Measurements from ENCODE around the gene OLFML2A. TPM values are rescaled to one million over a fixed set of nuclear protein-coding genes. Genes with fewer than 3 reads are reported as not detected.
A peak's percentile ranks its signal among the peaks of the same experiment; 100 is the strongest.

The OLFML2A gene
- total and polyA plus RNA-seq, 2 of the 13 experiments (the other 11 are each of a cell fraction or from before 2014, with no cell fraction given) = 0.01 to 0.02 TPM

DNA sequence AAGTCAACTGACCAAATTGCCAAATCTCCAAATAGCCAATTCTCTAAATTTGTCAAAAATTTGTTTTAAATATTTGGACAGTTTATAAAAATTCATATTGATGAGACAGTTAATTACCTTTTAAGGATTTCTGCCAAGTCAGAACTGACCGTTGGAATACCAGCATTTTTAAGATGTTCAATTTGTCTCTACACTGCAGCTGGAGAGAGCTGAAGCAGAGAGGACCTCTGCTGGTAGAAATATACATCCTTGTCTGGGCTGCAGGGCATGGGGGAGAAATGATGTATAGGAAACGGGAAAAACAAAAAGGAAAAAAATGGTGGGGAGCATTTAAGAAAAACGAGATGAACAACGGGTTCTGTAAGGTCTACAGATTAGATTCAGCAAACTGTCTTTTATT lies 22.6 kb upstream of the OLFML2A start:
- Histone ChIP-seq H3K36me3 (replicated peaks in 1 of 2; ENCODE audit: control insufficient read depth in 1 of 2, insufficient read depth in 2 of 2, low read length in 2 of 2) (no peaks in the 10 kb centered on the region), H3K27ac (ENCODE audit: extremely low read length, insufficient read depth, low read length) (no peak overlapping the region), H3K9ac (ENCODE audit: insufficient read depth, low read depth, low read length) (no peak overlapping the region), H3K4me3 (replicated peaks in 1 of 3; ENCODE audit: insufficient read depth in 1 of 3, low read depth in 2 of 3, low read length in 3 of 3) (no peak overlapping the region), H3K9me3 (ENCODE audit: low read length) (no peaks in the 10 kb centered on the region), H3K4me1 (ENCODE audit: insufficient read depth, low read length) (peaks cover 76% of the 10 kb centered on the region), H3K27me3 (ENCODE audit: control insufficient read depth in 1 of 2, insufficient read depth in 2 of 2, low read length in 2 of 2) (no peaks in the 10 kb centered on the region; a peak in 1 of 5 replicates), H3K79me2 (ENCODE audit: insufficient read depth, low read length) (peaks cover 89% of the 10 kb centered on the region), H3K4me2 (ENCODE audit: low read depth, low read length) (no peak overlapping the region), H4K20me1 (ENCODE audit: insufficient read depth, low read length) (peaks cover 10% of the 10 kb centered on the region; the same call in 1 of the 2 replicates), H2AFZ (ENCODE audit: low read length) (no peak overlapping the region)
- peak; percentile 74 for ATAC-seq
- ChIA-PET CTCF (ENCODE audit: low intra/inter-chr PET ratio, low total read pairs) (interaction anchor here (1.4 to 4.5 kb wide), 2 partner anchors 42 to 137 kb away, joined by 4 to 36 read pairs; no protein-coding TSS in a partner anchor), POLR2A (no interaction called here)
- in situ Hi-C loops (cut with HindIII; ENCODE audit: extremely low pct_ligation_motif_present, low pct_unique_long_range_greater_than_20kb) = no loop called here
- 39% methylated on average over 4 of the region's 4 CpGs for WGBS (ENCODE audit: low lambda C conversion rate)
- intact Hi-C loops (cut with micrococcal nuclease; ENCODE audit: unreplicated experiment) = loop anchor here (2.0 kb wide), 2 partner anchors 41 to 137 kb away; no protein-coding TSS in a partner anchor
- no peak for DNase-seq (ENCODE audit: low spot score)
- peak; percentile 48 for FAIRE-seq
- TF ChIP-seq STAG1 (CRISPR knock-in tag; IDR thresholded peaks at IDR 0.05) (peak; percentile 63), REXO4 (CRISPR knock-in tag; IDR thresholded peaks at IDR 0.05; ENCODE audit: borderline replicate concordance) (no peak), SRSF4 (IDR thresholded peaks at IDR 0.05; ENCODE audit: low read depth, low read length, poor library complexity, severe bottlenecking) (no peak), ZFP90 (CRISPR knock-in tag; IDR thresholded peaks at IDR 0.05; ENCODE audit: borderline replicate concordance) (no peak), ZNF570 (CRISPR knock-in tag; IDR thresholded peaks at IDR 0.05; ENCODE audit: borderline replicate concordance) (no peak), FOXP1 (IDR thresholded peaks at IDR 0.05) (no peak), FOXP1 (CRISPR knock-in tag; IDR thresholded peaks at IDR 0.05) (no peak)
- TF ChIP-seq, protein P1, sequence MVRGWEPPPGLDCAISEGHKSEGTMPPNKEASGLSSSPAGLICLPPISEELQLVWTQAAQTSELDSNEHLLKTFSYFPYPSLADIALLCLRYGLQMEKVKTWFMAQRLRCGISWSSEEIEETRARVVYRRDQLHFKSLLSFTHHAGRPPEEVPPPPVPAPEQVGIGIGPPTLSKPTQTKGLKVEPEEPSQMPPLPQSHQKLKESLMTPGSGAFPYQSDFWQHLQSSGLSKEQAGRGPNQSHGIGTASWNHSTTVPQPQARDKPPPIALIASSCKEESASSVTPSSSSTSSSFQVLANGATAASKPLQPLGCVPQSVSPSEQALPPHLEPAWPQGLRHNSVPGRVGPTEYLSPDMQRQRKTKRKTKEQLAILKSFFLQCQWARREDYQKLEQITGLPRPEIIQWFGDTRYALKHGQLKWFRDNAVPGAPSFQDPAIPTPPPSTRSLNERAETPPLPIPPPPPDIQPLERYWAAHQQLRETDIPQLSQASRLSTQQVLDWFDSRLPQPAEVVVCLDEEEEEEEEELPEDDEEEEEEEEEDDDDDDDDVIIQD (CRISPR knock-in tag; IDR thresholded peaks at IDR 0.05; ENCODE audit: low read depth) = peak; percentile 27; the same call in 1 of the 2 replicates
- TF ChIP-seq, protein P2, sequence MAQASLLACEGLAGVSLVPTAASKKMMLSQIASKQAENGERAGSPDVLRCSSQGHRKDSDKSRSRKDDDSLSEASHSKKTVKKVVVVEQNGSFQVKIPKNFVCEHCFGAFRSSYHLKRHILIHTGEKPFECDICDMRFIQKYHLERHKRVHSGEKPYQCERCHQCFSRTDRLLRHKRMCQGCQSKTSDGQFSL (CRISPR knock-in tag; IDR thresholded peaks at IDR 0.05) = no peak
- TF ChIP-seq, protein P3, sequence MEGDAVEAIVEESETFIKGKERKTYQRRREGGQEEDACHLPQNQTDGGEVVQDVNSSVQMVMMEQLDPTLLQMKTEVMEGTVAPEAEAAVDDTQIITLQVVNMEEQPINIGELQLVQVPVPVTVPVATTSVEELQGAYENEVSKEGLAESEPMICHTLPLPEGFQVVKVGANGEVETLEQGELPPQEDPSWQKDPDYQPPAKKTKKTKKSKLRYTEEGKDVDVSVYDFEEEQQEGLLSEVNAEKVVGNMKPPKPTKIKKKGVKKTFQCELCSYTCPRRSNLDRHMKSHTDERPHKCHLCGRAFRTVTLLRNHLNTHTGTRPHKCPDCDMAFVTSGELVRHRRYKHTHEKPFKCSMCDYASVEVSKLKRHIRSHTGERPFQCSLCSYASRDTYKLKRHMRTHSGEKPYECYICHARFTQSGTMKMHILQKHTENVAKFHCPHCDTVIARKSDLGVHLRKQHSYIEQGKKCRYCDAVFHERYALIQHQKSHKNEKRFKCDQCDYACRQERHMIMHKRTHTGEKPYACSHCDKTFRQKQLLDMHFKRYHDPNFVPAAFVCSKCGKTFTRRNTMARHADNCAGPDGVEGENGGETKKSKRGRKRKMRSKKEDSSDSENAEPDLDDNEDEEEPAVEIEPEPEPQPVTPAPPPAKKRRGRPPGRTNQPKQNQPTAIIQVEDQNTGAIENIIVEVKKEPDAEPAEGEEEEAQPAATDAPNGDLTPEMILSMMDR (CRISPR knock-in tag; IDR thresholded peaks at IDR 0.05) = peak; percentile 64
- BruUV-seq (replicated peaks) = no TSS peak

Measured in HepG2 (cell line).